Endothelial cell of umbilical vein (primary cell): Measurements from ENCODE around the gene CYP19A1. TPM values are rescaled to one million over a fixed set of nuclear protein-coding genes. Genes with fewer than 3 reads are reported as not detected.

Experiments used
- BruUV-seq: library from RNA; stranded (reverse); fragments of 400-500 nt; replicated peaks from 2 replicates; lab custom pipeline; 2021; lab: Mats Ljungman, UMichigan
- CTCF ChIA-PET: fragments of 300-600, 350-600 bp; sonication (Branson Sonifier 250); formaldehyde crosslinking; loops from one replicate; lab custom pipeline; 2021; ENCODE audit warnings: antibody characterized with exemption, inconsistent platforms; lab: Charles Lee
- POLR2A ChIA-PET: fragments of 300-600, 350-600 bp; sonication (Branson Sonifier 250); formaldehyde crosslinking; loops from one replicate; lab custom pipeline; 2021; ENCODE audit warnings: antibody characterized with exemption, inconsistent platforms; lab: Charles Lee
- DNase-seq: peaks from one replicate; pipeline ENCODE4 v3.0.0-alpha.2; 2011; ENCODE audit warnings: low read depth, low spot score
- FAIRE-seq: peaks from 2 replicates; lab custom pipeline; 2011; peaks lifted over from hg19 to GRCh38; lab: Jason Lieb, UNC
- H2AFZ ChIP-seq: 2 replicates; pipeline ENCODE4 v1.6.0; 2012; ENCODE audit warnings: low read depth, low read length, control low read depth, inconsistent platforms
- H3K27ac ChIP-seq: 2 replicates; pipeline ENCODE4 v1.5.1; 2011; ENCODE audit warnings: low read depth, mild to moderate bottlenecking, control low read depth, low read length, moderate library complexity; ENCODE audit not compliant: insufficient read depth
- H3K27me3 ChIP-seq, 2 experiments: 2 replicates each; pipeline versions ENCODE4 v1.6.0 to v1.6.1; 2011; ENCODE audit warnings: low read length in 2 of 2, mixed read lengths in 1 of 2; ENCODE audit not compliant: control insufficient read depth in 2 of 2, insufficient read depth in 2 of 2
- H3K36me3 ChIP-seq, 2 experiments: 2 replicates in 1 of 2; 3 replicates in 1 of 2; pipeline ENCODE4 v1.5.1; 2011; ENCODE audit warnings: low read length in 2 of 2, mild to moderate bottlenecking in 1 of 2, moderate library complexity in 1 of 2; ENCODE audit not compliant: control insufficient read depth in 2 of 2, insufficient read depth in 2 of 2; ENCODE audit errors: extremely low read depth in 1 of 2
- H3K4me1 ChIP-seq: 3 replicates; pipeline ENCODE4 v1.5.1; 2011; ENCODE audit warnings: mild to moderate bottlenecking, low read length; ENCODE audit not compliant: control insufficient read depth, insufficient read depth; ENCODE audit errors: extremely low read depth
- H3K4me2 ChIP-seq: 2 replicates; pipeline ENCODE4 v1.6.1; 2011; ENCODE audit warnings: low read length, control low read depth, mixed read lengths; ENCODE audit not compliant: insufficient read depth
- H3K4me3 ChIP-seq, 3 experiments: fragments of 200-600 bp in 1 of 3; sonication (generic), shearing (Covaris generic) in 1 of 3; replicated peaks in 1 of 3; 2 replicates each; pipeline ENCODE4 v1.5.1; 2011 to 2016; ENCODE audit warnings: control low read depth in 3 of 3, low read length in 3 of 3, mild to moderate bottlenecking in 2 of 3, inconsistent platforms in 1 of 3, low read depth in 1 of 3, moderate library complexity in 1 of 3; ENCODE audit not compliant: insufficient read depth in 1 of 3
- H3K79me2 ChIP-seq: 2 replicates; pipeline ENCODE4 v1.6.0; 2012; ENCODE audit warnings: low read length, inconsistent platforms; ENCODE audit not compliant: control insufficient read depth, insufficient read depth
- H3K9ac ChIP-seq: replicated peaks from 2 replicates; pipeline ENCODE3; 2011; ENCODE audit warnings: low read length, control low read depth; ENCODE audit not compliant: insufficient read depth; ENCODE audit errors: extremely low read depth
- H3K9me1 ChIP-seq: replicated peaks from 3 replicates; pipeline ENCODE4 v1.6.0; 2011; ENCODE audit warnings: mild to moderate bottlenecking, low read length; ENCODE audit not compliant: control insufficient read depth, insufficient read depth; ENCODE audit errors: extremely low read depth
- H3K9me3 ChIP-seq: replicated peaks from 2 replicates; pipeline ENCODE4 v1.5.1; 2012; ENCODE audit warnings: low read length, inconsistent platforms; ENCODE audit not compliant: control insufficient read depth, insufficient read depth
- H4K20me1 ChIP-seq: replicated peaks from 2 replicates; pipeline ENCODE3; 2011; ENCODE audit warnings: mild to moderate bottlenecking, low read length; ENCODE audit not compliant: control insufficient read depth, insufficient read depth; ENCODE audit errors: extremely low read depth
- CTCF ChIP-seq, 2 donors: IDR thresholded peaks; 1 replicate in 1 of 2; 2 replicates in 1 of 2; pipeline ENCODE4 v1.5.1; 2011; ENCODE audit warnings: low read length in 2 of 2, mild to moderate bottlenecking in 2 of 2, moderate library complexity in 2 of 2, control low read depth in 1 of 2, inconsistent platforms in 1 of 2, low read depth in 1 of 2; ENCODE audit not compliant: insufficient read depth in 1 of 2; ENCODE audit errors: extremely low read depth in 1 of 2
- EZH2 ChIP-seq: IDR thresholded peaks from 2 replicates; pipeline ENCODE4 v1.6.1; 2012; ENCODE audit warnings: borderline replicate concordance, low read depth, mild to moderate bottlenecking, moderate library complexity, low read length, inconsistent platforms; ENCODE audit not compliant: severe bottlenecking
- FOS ChIP-seq: IDR thresholded peaks from 2 replicates; pipeline ENCODE4 v1.6.1; 2011; ENCODE audit warnings: mild to moderate bottlenecking, low read length, moderate library complexity, borderline replicate concordance; ENCODE audit not compliant: insufficient read depth
- GATA2 ChIP-seq: IDR thresholded peaks from 2 replicates; pipeline ENCODE4 v1.7.0; 2011; ENCODE audit warnings: low read depth, mild to moderate bottlenecking, moderate library complexity, mixed read lengths, low read length; ENCODE audit not compliant: insufficient read length, insufficient read depth
- JUN ChIP-seq: IDR thresholded peaks from 2 replicates; pipeline ENCODE4 v1.6.1; 2011; ENCODE audit warnings: borderline replicate concordance, low read depth; ENCODE audit not compliant: insufficient read length, insufficient read depth
- MAX ChIP-seq: IDR thresholded peaks from 2 replicates; pipeline ENCODE4 v1.6.1; 2011; ENCODE audit not compliant: insufficient read depth, insufficient read length
- MYC ChIP-seq: IDR thresholded peaks from one replicate; pipeline ENCODE4 v1.6.1; 2011; ENCODE audit warnings: mild to moderate bottlenecking, low read depth, low read length
- POLR2A ChIP-seq: IDR thresholded peaks from 2 replicates; pipeline ENCODE4 v1.6.1; 2012; ENCODE audit warnings: low read depth, mild to moderate bottlenecking, control low read depth, low read length
- POLR2AphosphoS5 ChIP-seq: IDR thresholded peaks from 2 replicates; pipeline ENCODE4 v1.6.1; 2012; ENCODE audit warnings: low read depth, mild to moderate bottlenecking, control low read depth, low read length, moderate library complexity; ENCODE audit not compliant: insufficient read depth
- dilution Hi-C: fragments of 300-500 bp; cut with MboI; formaldehyde crosslinking; loops from one replicate; pipeline ENCODE4 v1.15.0; 2019; ENCODE audit warnings: low sequenced_read_pairs; ENCODE audit not compliant: extremely low pct_ligation_motif_present
- intact Hi-C: fragments of 100-400 bp; cut with micrococcal nuclease; formaldehyde crosslinking; loops from one replicate; pipeline ENCODE4 v1.10.0; 2022
- polyA plus RNA-seq, 4 experiments: library from polyadenylated mRNA; depleted of rRNA in 3 of 4; stranded (reverse) in 3 of 4; unstranded in 1 of 4; fragments of >200 nt; gene quantifications; 2 replicates each; pipeline versions ENCODE4 v1.2.1 to v1.2.3, GENCODE V29; 2011 to 2012; ENCODE audit warnings: missing spikeins in 1 of 4
- total RNA-seq: library from RNA; stranded (reverse); gene quantifications from 2 replicates; pipeline ENCODE4 v1.2.3, GENCODE V29; 2021

The CYP19A1 gene
- total and polyA plus RNA-seq, 2 donors (not counting 3 experiments of a cell fraction or from before 2014, with no cell fraction given): not detected

- Histone ChIP-seq H3K27ac (no peak overlapping the region), H3K9me3 (no peaks in the 10 kb centered on the region), H3K9ac (no peak overlapping the region), H2AFZ (no peak overlapping the region), H3K9me1 (no peaks in the 10 kb centered on the region), H3K4me1 (no peaks in the 10 kb centered on the region), H3K27me3 (peaks cover 60 to 69% of the 10 kb centered on the region in 2 experiments), H3K36me3 (no peaks in the 10 kb centered on the region), H3K4me3 (no peak overlapping the region), H4K20me1 (no peaks in the 10 kb centered on the region), H3K4me2 (no peak overlapping the region), H3K79me2 (no peaks in the 10 kb centered on the region)
- FAIRE-seq (no peak), DNase-seq (no peak)
- CTCF ChIA-PET: interaction anchor here (0.6 to 7.0 kb wide), 4 partner anchors 9 to 659 kb away, joined by 3 to 66 read pairs (median 3); no protein-coding TSS in a partner anchor
- no TSS peak for BruUV-seq
- dilution Hi-C loops: no loop called here
- no peak for TF ChIP-seq EZH2
- no peak for TF ChIP-seq POLR2A
- TF ChIP-seq POLR2AphosphoS5: no peak
- TF ChIP-seq MAX: no peak
- TF ChIP-seq CTCF (IDR thresholded peaks at IDR 0.05; ENCODE audit: extremely low read depth in 1 of 2, insufficient read depth in 1 of 2, low read depth in 1 of 2, low read length in 2 of 2): no peak
- TF ChIP-seq GATA2: no peak
- TF ChIP-seq MYC: no peak
- no peak for TF ChIP-seq FOS
- TF ChIP-seq JUN: no peak
- intact Hi-C loops: loop anchor here (10.0 kb wide), 1 partner anchor 1807 kb away; no protein-coding TSS in a partner anchor
- POLR2A ChIA-PET: no interaction called here
These were observed 136.8 kb downstream of the CYP19A1 start for GRCh38 chr15:51201581-51201980.
